K562 (cell line): Measurements from ENCODE around the gene OOSP3. TPM values are rescaled to one million over a fixed set of nuclear protein-coding genes. Genes with fewer than 3 reads are reported as not detected.

Source experiments
- ARID1B ChIP-seq: fragments of 450-650 bp; IDR thresholded peaks from 2 replicates; pipeline ENCODE4 v1.6.1; 2016; ENCODE audit warnings: antibody characterized with exemption, mild to moderate bottlenecking, inconsistent platforms
- CBFA2T3 ChIP-seq: fragments of 450-650 bp; IDR thresholded peaks from 2 replicates; pipeline ENCODE4 v1.6.1; 2017
- CREM ChIP-seq: IDR thresholded peaks from 2 replicates; pipeline ENCODE4 v1.6.1; 2014; ENCODE audit warnings: antibody characterized with exemption, low read depth
- KDM4B ChIP-seq, 2 experiments: fragments of 450-650 bp in 1 of 2; sonication (generic) in 1 of 2; IDR thresholded peaks; 2 replicates each; pipeline ENCODE4 v1.6.1; 2016 to 2017; ENCODE audit warnings: borderline replicate concordance in 2 of 2, antibody characterized with exemption in 1 of 2, low read depth in 1 of 2, mild to moderate bottlenecking in 1 of 2
- NONO ChIP-seq, 2 experiments: fragments of 200-400 bp in 1 of 2; fragments of 450-650 bp in 1 of 2; formaldehyde crosslinking in 1 of 2; IDR thresholded peaks; 2 replicates each; pipeline ENCODE4 v1.6.1; 2017; ENCODE audit warnings: low read depth in 2 of 2, mild to moderate bottlenecking in 2 of 2, moderate library complexity in 2 of 2, low read length in 1 of 2
- RBM22 ChIP-seq: fragments of 200-400 bp; formaldehyde crosslinking; IDR thresholded peaks from 2 replicates; pipeline ENCODE4 v1.6.1; 2018; ENCODE audit warnings: low read length, low read depth; ENCODE audit not compliant: poor library complexity, severe bottlenecking
- SNIP1 ChIP-seq: fragments of 450-650 bp; IDR thresholded peaks from 2 replicates; pipeline ENCODE4 v1.7.1; 2017; ENCODE audit warnings: low read depth, mild to moderate bottlenecking
- TOE1 ChIP-seq, 2 experiments: fragments of 450-650 bp in 1 of 2; sonication (generic) in 1 of 2; formaldehyde crosslinking in 1 of 2; IDR thresholded peaks; 2 replicates each; pipeline versions ENCODE4 v1.7.1 to v1.8.0; 2016 to 2022; ENCODE audit warnings: borderline replicate concordance in 2 of 2, mild to moderate bottlenecking in 2 of 2, antibody characterized with exemption in 1 of 2, inconsistent platforms in 1 of 2, low read depth in 1 of 2, missing genetic modification reagents in 1 of 2, moderate library complexity in 1 of 2
- ZBTB8A ChIP-seq: fragments of 450-650 bp; IDR thresholded peaks from 2 replicates; pipeline ENCODE4 v1.6.1; 2018; ENCODE audit warnings: mild to moderate bottlenecking, moderate library complexity; ENCODE audit not compliant: partially characterized antibody
- polyA plus RNA-seq, 8 experiments: library from polyadenylated mRNA; depleted of rRNA in 4 of 8; stranded (reverse) in 5 of 8; unstranded in 3 of 8; fragments of >200 nt; fragmentation: Nextera tagmentation in 2 of 8; fragmentation: Illumina TruSeq in 1 of 8; extraction: Ambion mirVana in 2 of 8; extraction: Trizol in 1 of 8; gene quantifications; 2 replicates each; pipeline versions ENCODE4 v1.2.1 to v1.2.3, GENCODE V29; 2011 to 2014; ENCODE audit warnings: inconsistent platforms in 1 of 8, missing spikeins in 1 of 8
- total RNA-seq, 7 experiments: library from RNA; depleted of rRNA in 6 of 7; stranded (reverse); fragments of >200 nt in 6 of 7; fragmentation: Illumina TruSeq in 2 of 7; extraction: Trizol in 2 of 7; gene quantifications; 2 replicates each; pipeline versions ENCODE4 v1.2.1 to v1.2.3, GENCODE V29; 2011 to 2021; ENCODE audit warnings: low replicate concordance in 1 of 7
- TF ChIP-seq, protein P1 (sequence below): fragments of 450-650 bp; IDR thresholded peaks from 2 replicates; pipeline ENCODE4 v1.6.1; 2017; ENCODE audit warnings: antibody characterized with exemption, mild to moderate bottlenecking
- TF ChIP-seq, protein P2 (sequence below), 3 experiments: IDR thresholded peaks in 2 of 3; conservative IDR thresholded peaks in 1 of 3; 2 replicates each; pipeline ENCODE4 v1.5.1; 2011 to 2012; ENCODE audit warnings: low read length in 3 of 3, mild to moderate bottlenecking in 3 of 3, control low read depth in 2 of 3, improper control_type of control experiment in 1 of 3, inconsistent platforms in 1 of 3, low read depth in 1 of 3, mixed read lengths in 1 of 3, moderate library complexity in 1 of 3; ENCODE audit not compliant: insufficient read depth in 2 of 3
- TF ChIP-seq, protein P3 (sequence below): sonication (generic); formaldehyde crosslinking; IDR thresholded peaks from 2 replicates; pipeline ENCODE4 v1.8.0; 2023; ENCODE audit warnings: mild to moderate bottlenecking, missing genetic modification reagents
- TF ChIP-seq, protein P4 (sequence below): fragments of 250-450 bp; sonication (Bioruptor Pico); IDR thresholded peaks from 2 replicates; pipeline ENCODE4 v1.5.0; 2021; ENCODE audit warnings: mild to moderate bottlenecking, moderate library complexity

OOSP3 gene
- total and polyA plus RNA-seq, 9 of the 15 experiments (the other 6 are each of a cell fraction or from before 2014, with no cell fraction given) = 0.09 to 0.32 (median 0.15) TPM; not detected in 6

DNA sequence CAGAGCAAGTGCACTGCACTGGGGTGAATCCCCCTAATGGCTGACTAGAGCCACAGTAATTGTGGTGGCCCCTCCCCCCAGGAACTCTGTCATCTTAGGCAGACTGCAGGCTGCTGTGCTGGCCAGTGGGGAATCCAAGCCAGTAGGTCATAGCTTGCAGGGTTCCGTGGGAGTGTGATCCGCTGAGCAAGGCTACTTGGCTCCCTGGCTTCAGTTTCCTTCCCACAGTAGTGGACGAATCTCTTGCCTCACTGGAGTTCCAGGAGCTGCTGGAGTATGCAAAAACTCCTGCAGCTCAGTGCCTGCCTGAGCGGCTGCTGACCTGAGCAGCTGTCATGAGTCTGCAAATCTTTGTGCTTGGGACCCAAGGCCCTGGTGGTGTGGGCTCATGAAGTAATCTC lies 13.2 kb downstream of the OOSP3 start (continued):
- TF ChIP-seq RBM22 = no peak
- TF ChIP-seq, protein P1, sequence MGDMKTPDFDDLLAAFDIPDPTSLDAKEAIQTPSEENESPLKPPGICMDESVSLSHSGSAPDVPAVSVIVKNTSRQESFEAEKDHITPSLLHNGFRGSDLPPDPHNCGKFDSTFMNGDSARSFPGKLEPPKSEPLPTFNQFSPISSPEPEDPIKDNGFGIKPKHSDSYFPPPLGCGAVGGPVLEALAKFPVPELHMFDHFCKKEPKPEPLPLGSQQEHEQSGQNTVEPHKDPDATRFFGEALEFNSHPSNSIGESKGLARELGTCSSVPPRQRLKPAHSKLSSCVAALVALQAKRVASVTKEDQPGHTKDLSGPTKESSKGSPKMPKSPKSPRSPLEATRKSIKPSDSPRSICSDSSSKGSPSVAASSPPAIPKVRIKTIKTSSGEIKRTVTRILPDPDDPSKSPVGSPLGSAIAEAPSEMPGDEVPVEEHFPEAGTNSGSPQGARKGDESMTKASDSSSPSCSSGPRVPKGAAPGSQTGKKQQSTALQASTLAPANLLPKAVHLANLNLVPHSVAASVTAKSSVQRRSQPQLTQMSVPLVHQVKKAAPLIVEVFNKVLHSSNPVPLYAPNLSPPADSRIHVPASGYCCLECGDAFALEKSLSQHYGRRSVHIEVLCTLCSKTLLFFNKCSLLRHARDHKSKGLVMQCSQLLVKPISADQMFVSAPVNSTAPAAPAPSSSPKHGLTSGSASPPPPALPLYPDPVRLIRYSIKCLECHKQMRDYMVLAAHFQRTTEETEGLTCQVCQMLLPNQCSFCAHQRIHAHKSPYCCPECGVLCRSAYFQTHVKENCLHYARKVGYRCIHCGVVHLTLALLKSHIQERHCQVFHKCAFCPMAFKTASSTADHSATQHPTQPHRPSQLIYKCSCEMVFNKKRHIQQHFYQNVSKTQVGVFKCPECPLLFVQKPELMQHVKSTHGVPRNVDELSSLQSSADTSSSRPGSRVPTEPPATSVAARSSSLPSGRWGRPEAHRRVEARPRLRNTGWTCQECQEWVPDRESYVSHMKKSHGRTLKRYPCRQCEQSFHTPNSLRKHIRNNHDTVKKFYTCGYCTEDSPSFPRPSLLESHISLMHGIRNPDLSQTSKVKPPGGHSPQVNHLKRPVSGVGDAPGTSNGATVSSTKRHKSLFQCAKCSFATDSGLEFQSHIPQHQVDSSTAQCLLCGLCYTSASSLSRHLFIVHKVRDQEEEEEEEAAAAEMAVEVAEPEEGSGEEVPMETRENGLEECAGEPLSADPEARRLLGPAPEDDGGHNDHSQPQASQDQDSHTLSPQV = peak; percentile 59
- 0 out of 4 replicates have a peak, but pooled peaks of 1 of the 2 experiments have one; percentile 35 for TF ChIP-seq NONO (IDR thresholded peaks at IDR 0.05; ENCODE audit: low read depth in 2 of 2, low read length in 1 of 2)
- TF ChIP-seq TOE1 (IDR thresholded peaks at IDR 0.05; ENCODE audit: borderline replicate concordance) = 0 out of 2 replicates have a peak, but pooled peaks have one; percentile 22
- TF ChIP-seq TOE1 (CRISPR knock-in tag; IDR thresholded peaks at IDR 0.05; ENCODE audit: borderline replicate concordance, low read depth) = no peak
- peak; percentile 38; the same call in 1 of the 2 replicates for TF ChIP-seq ARID1B
- TF ChIP-seq, protein P2, sequence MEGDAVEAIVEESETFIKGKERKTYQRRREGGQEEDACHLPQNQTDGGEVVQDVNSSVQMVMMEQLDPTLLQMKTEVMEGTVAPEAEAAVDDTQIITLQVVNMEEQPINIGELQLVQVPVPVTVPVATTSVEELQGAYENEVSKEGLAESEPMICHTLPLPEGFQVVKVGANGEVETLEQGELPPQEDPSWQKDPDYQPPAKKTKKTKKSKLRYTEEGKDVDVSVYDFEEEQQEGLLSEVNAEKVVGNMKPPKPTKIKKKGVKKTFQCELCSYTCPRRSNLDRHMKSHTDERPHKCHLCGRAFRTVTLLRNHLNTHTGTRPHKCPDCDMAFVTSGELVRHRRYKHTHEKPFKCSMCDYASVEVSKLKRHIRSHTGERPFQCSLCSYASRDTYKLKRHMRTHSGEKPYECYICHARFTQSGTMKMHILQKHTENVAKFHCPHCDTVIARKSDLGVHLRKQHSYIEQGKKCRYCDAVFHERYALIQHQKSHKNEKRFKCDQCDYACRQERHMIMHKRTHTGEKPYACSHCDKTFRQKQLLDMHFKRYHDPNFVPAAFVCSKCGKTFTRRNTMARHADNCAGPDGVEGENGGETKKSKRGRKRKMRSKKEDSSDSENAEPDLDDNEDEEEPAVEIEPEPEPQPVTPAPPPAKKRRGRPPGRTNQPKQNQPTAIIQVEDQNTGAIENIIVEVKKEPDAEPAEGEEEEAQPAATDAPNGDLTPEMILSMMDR (IDR thresholded peaks at IDR 0.05 in 2 of 3, conservative IDR thresholded peaks at IDR 0.05 in 1 of 3; ENCODE audit: insufficient read depth in 2 of 3, low read depth in 1 of 3, low read length in 3 of 3) = 0 out of 6 replicates have a peak, but pooled peaks of 1 of the 3 experiments have one; percentile 15
- 0 out of 2 replicates have a peak, but pooled peaks have one; percentile 12 for TF ChIP-seq CBFA2T3
- TF ChIP-seq SNIP1 = no peak
- TF ChIP-seq, protein P3, sequence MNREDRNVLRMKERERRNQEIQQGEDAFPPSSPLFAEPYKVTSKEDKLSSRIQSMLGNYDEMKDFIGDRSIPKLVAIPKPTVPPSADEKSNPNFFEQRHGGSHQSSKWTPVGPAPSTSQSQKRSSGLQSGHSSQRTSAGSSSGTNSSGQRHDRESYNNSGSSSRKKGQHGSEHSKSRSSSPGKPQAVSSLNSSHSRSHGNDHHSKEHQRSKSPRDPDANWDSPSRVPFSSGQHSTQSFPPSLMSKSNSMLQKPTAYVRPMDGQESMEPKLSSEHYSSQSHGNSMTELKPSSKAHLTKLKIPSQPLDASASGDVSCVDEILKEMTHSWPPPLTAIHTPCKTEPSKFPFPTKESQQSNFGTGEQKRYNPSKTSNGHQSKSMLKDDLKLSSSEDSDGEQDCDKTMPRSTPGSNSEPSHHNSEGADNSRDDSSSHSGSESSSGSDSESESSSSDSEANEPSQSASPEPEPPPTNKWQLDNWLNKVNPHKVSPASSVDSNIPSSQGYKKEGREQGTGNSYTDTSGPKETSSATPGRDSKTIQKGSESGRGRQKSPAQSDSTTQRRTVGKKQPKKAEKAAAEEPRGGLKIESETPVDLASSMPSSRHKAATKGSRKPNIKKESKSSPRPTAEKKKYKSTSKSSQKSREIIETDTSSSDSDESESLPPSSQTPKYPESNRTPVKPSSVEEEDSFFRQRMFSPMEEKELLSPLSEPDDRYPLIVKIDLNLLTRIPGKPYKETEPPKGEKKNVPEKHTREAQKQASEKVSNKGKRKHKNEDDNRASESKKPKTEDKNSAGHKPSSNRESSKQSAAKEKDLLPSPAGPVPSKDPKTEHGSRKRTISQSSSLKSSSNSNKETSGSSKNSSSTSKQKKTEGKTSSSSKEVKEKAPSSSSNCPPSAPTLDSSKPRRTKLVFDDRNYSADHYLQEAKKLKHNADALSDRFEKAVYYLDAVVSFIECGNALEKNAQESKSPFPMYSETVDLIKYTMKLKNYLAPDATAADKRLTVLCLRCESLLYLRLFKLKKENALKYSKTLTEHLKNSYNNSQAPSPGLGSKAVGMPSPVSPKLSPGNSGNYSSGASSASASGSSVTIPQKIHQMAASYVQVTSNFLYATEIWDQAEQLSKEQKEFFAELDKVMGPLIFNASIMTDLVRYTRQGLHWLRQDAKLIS (CRISPR knock-in tag) = no peak
- TF ChIP-seq, protein P4, sequence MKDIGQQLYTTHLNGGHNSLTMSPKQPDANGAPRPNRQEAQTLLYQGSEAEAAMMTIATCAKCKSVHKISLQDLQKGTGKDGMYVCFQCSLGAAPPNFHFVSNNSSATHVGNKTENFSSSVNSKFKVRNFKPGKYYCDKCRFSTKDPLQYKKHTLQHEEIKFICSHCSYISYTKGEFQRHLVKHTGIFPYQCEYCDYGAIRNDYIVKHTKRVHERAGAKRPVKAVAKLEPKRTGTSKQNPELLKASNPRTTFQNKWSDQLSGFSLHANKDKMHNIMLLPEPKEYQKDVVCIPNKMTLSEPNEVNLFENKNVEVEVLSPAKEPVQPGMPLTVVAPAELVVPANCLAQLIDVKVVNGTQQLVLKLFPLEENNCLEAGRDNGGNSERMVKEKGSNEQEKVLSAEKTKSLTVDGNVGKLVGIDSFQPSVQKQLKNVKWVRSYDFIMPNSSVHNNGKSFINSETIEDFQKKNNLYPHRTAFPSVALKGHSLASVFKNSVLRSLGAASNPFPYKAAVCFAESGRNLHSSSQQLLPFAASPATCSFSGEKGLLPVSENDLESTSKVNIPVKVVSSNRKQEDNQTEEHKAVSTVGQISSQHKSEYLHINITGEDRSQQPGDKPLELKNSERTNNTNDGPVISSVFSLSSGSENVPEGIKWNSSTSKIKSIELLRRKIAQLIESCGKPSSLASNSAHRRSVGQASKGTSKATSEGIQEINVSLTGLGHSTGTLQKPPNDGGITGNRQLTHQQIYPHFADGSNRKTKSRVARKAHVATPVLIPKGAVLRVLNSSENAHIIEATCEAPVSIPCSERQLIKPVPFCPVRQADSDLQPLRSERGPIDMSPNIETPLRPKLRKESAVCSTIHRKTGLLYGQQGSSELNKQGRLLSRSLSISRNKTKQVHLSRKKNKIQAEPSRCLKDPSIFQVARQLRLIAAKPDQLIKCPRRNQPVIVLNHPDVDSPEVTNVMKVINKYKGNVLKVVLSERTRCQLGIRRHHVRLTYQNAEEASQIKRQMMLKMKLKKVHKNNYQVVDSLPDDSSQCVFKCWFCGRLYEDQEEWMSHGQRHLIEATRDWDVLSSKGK (CRISPR knock-in tag) = no peak
- peak; percentile 69 for TF ChIP-seq CREM
- no peak for TF ChIP-seq KDM4B (IDR thresholded peaks at IDR 0.05; ENCODE audit: borderline replicate concordance in 2 of 2, low read depth in 1 of 2)
- no peak for TF ChIP-seq ZBTB8A
